HepG2 (cell line): ENCODE data around the gene NHERF2. TPM values are rescaled to one million over a fixed set of nuclear protein-coding genes. Genes with fewer than 3 reads are reported as not detected.

Experiments used
- ATAC-seq: fragments of 200-7000 bp; cut with Tn5 transposase; 3 replicates; pipeline ENCODE4 v1.9.1; 2020; ENCODE audit warnings: mild to moderate bottlenecking, moderate library complexity
- BruUV-seq: library from RNA; stranded (reverse); fragments of 400-500 nt; replicated peaks from 2 replicates; lab custom pipeline; 2021; lab: Mats Ljungman, UMichigan
- CTCF ChIA-PET: fragments of 300-600 bp; formaldehyde crosslinking; extraction: SDS; loops from one replicate; lab custom pipeline; 2021; ENCODE audit warnings: low total read pairs, inconsistent platforms, low intra/inter-chr PET ratio; lab: Yijun Ruan, JAX
- POLR2A ChIA-PET: fragments of 350-600 bp; sonication (Branson Sonifier 250); formaldehyde crosslinking; loops from one replicate; lab custom pipeline; 2020; ENCODE audit warnings: antibody characterized with exemption, inconsistent platforms; lab: Yijun Ruan, JAX
- DNase-seq: peaks from one replicate; pipeline ENCODE4 v3.0.0-alpha.2; 2015; ENCODE audit warnings: low spot score
- FAIRE-seq: peaks from 3 replicates; lab custom pipeline; 2011; peaks lifted over from hg19 to GRCh38; lab: Jason Lieb, UNC
- H2AFZ ChIP-seq: one replicate; pipeline ENCODE4 v1.6.1; 2011; ENCODE audit warnings: low read length, inconsistent platforms
- H3K27ac ChIP-seq: fragments of 300-600 bp; 3 replicates; pipeline ENCODE4 v1.8.0; 2011; ENCODE audit warnings: mixed run types, mild to moderate bottlenecking, mixed read lengths, low read length, inconsistent platforms; ENCODE audit not compliant: insufficient read depth; ENCODE audit errors: extremely low read length
- H3K27me3 ChIP-seq, 2 experiments: fragments of 200-600 bp in 1 of 2; 2 replicates in 1 of 2; 3 replicates in 1 of 2; pipeline versions ENCODE4 v1.6.0 to v1.8.0; 2011; ENCODE audit warnings: low read length in 2 of 2, mild to moderate bottlenecking in 2 of 2, moderate library complexity in 2 of 2, inconsistent platforms in 1 of 2; ENCODE audit not compliant: insufficient read depth in 2 of 2, control insufficient read depth in 1 of 2
- H3K36me3 ChIP-seq, 2 experiments: fragments of 200-600 bp in 1 of 2; replicated peaks in 1 of 2; 2 replicates in 1 of 2; 3 replicates in 1 of 2; pipeline versions ENCODE4 v1.5.1 to v1.8.0; 2011; ENCODE audit warnings: low read length in 2 of 2, inconsistent platforms in 1 of 2; ENCODE audit not compliant: insufficient read depth in 2 of 2, control insufficient read depth in 1 of 2
- H3K4me1 ChIP-seq: 2 replicates; pipeline ENCODE4 v1.5.1; 2012; ENCODE audit warnings: low read length, inconsistent platforms; ENCODE audit not compliant: insufficient read depth
- H3K4me2 ChIP-seq: 2 replicates; pipeline ENCODE4 v1.6.0; 2011; ENCODE audit warnings: low read depth, low read length, inconsistent platforms
- H3K4me3 ChIP-seq, 3 experiments: fragments of 200-600 bp in 1 of 3; sonication (generic), shearing (Covaris generic) in 1 of 3; replicated peaks in 1 of 3; 2 replicates each; pipeline ENCODE4 v1.5.1; 2011 to 2016; ENCODE audit warnings: low read length in 3 of 3, inconsistent platforms in 2 of 3, low read depth in 2 of 3, mild to moderate bottlenecking in 2 of 3, control low read depth in 1 of 3, mixed read lengths in 1 of 3; ENCODE audit not compliant: insufficient read depth in 1 of 3
- H3K79me2 ChIP-seq: one replicate; pipeline ENCODE4 v1.6.1; 2011; ENCODE audit warnings: low read length, inconsistent platforms; ENCODE audit not compliant: insufficient read depth
- H3K9ac ChIP-seq: 2 replicates; pipeline ENCODE4 v1.6.0; 2011; ENCODE audit warnings: mild to moderate bottlenecking, low read depth, low read length, inconsistent platforms; ENCODE audit not compliant: insufficient read depth
- H3K9me3 ChIP-seq: 2 replicates; pipeline ENCODE4 v1.5.1; 2012; ENCODE audit warnings: mild to moderate bottlenecking, low read length
- H4K20me1 ChIP-seq: 2 replicates; pipeline ENCODE4 v1.6.0; 2011; ENCODE audit warnings: inconsistent platforms, mild to moderate bottlenecking, low read length, moderate library complexity; ENCODE audit not compliant: insufficient read depth
- CTCF ChIP-seq: sonication (generic); formaldehyde crosslinking; IDR thresholded peaks from 2 replicates; pipeline ENCODE4 v1.5.0; 2020; ENCODE audit warnings: mild to moderate bottlenecking, missing genetic modification reagents, moderate library complexity
- MAFK ChIP-seq, 2 experiments: IDR thresholded peaks in 1 of 2; conservative IDR thresholded peaks in 1 of 2; 2 replicates each; pipeline ENCODE4 v1.6.1; 2011; ENCODE audit warnings: improper control_type of control experiment in 2 of 2, low read length in 2 of 2
- ZBTB38 ChIP-seq: sonication (generic); formaldehyde crosslinking; IDR thresholded peaks from 2 replicates; pipeline ENCODE4 v1.5.1; 2020; ENCODE audit warnings: mild to moderate bottlenecking, missing genetic modification reagents
- ZNF709 ChIP-seq: sonication (generic); formaldehyde crosslinking; IDR thresholded peaks from 2 replicates; pipeline ENCODE4 v1.5.0; 2020; ENCODE audit warnings: mild to moderate bottlenecking, missing genetic modification reagents
- WGBS: methylation state at CpG from one replicate; pipeline ENCODE4 v1.1.6; 2017; ENCODE audit warnings: low lambda C conversion rate; 5-methylcytosine and 5-hydroxymethylcytosine counted together
- in situ Hi-C: cut with HindIII; loops from 2 replicates; pipeline ENCODE4 v1.10.0; 2017; ENCODE audit warnings: low pct_unique_long_range_greater_than_20kb; ENCODE audit not compliant: extremely low pct_ligation_motif_present
- intact Hi-C: fragments of 100-400 bp; cut with micrococcal nuclease; formaldehyde crosslinking; loops from one replicate; pipeline ENCODE4 v1.10.0; 2022; ENCODE audit not compliant: unreplicated experiment
- polyA plus RNA-seq, 8 experiments: library from polyadenylated mRNA; depleted of rRNA in 3 of 8; stranded (reverse) in 7 of 8; unstranded in 1 of 8; fragments of >200 nt; fragmentation: Illumina TruSeq in 4 of 8; extraction: Trizol in 4 of 8; gene quantifications; 2 replicates each; pipeline versions ENCODE4 v1.2.1 to v1.2.3, GENCODE V29; 2011 to 2016; ENCODE audit warnings: low read depth in 4 of 8, missing spikeins in 1 of 8, mixed read lengths in 1 of 8; ENCODE audit not compliant: insufficient read depth in 1 of 8
- total RNA-seq, 5 experiments: library from RNA; depleted of rRNA; stranded (reverse); fragments of >200 nt; fragmentation: Illumina TruSeq; extraction: Trizol; gene quantifications; 2 replicates each; pipeline ENCODE4 v1.2.3, GENCODE V29; 2016; ENCODE audit warnings: low read depth in 1 of 5

NHERF2 gene
- total and polyA plus RNA-seq, 2 of the 13 experiments (the other 11 are each of a cell fraction or from before 2014, with no cell fraction given) = 23.7 to 39.3 TPM

GRCh38 chr16:2070576-2071453 is 44.1 kb downstream of the NHERF2 start:
- H3K4me2 ChIP-seq = no peak overlapping the region
- ChIA-PET POLR2A (no interaction called here), CTCF (no interaction called here)
- ATAC-seq (no peak), DNase-seq (no peak), FAIRE-seq (no peak)
- BruUV-seq = no TSS peak
- no peaks in the 10 kb centered on the region for H3K9me3 ChIP-seq
- 97% methylated on average over 16 of the region's 29 CpGs for WGBS
- H3K27ac ChIP-seq = no peak overlapping the region
- no peaks in the 10 kb centered on the region for H3K27me3 ChIP-seq
- H3K4me1 ChIP-seq = no peaks in the 10 kb centered on the region
- peak; percentile 16 to 72; a peak in 2 of 4 replicates for TF ChIP-seq MAFK (conservative IDR thresholded peaks at IDR 0.05 in 1 of 2, IDR thresholded peaks at IDR 0.05 in 1 of 2; ENCODE audit: low read length in 2 of 2)
- TF ChIP-seq ZBTB38 = no peak
- intact Hi-C loops (no loop called here), in situ Hi-C loops (no loop called here)
- no peak overlapping the region for H3K4me3 ChIP-seq
- H3K9ac ChIP-seq = no peak overlapping the region
- no peaks in the 10 kb centered on the region for H4K20me1 ChIP-seq
- H3K36me3 ChIP-seq = peaks cover 29 to 32% of the 10 kb centered on the region in 2 experiments
- no peak overlapping the region for H2AFZ ChIP-seq
- H3K79me2 ChIP-seq = no peaks in the 10 kb centered on the region

- DNase-seq (no peak), FAIRE-seq (no peak)
- ChIA-PET CTCF (no interaction called here), POLR2A (no interaction called here)
- H4K20me1 ChIP-seq = no peaks in the 10 kb centered on the region
- BruUV-seq = no TSS peak
- no peaks in the 10 kb centered on the region for H3K4me1 ChIP-seq
- WGBS = 94% methylated on average over 12 of the region's 34 CpGs
- in situ Hi-C loops = no loop called here
- intact Hi-C loops = no loop called here
- no peak overlapping the region for H3K9ac ChIP-seq
- H2AFZ ChIP-seq = no peak overlapping the region
- no peak for TF ChIP-seq ZNF709 (CRISPR knock-in tag)
- peak; percentile 30 for TF ChIP-seq CTCF
- TF ChIP-seq, all 625 proteins: peak for 1
- H3K79me2 ChIP-seq = no peaks in the 10 kb centered on the region
- no peak overlapping the region for H3K4me3 ChIP-seq
- no peak overlapping the region for H3K27ac ChIP-seq
- peaks cover 25 to 29% of the 10 kb centered on the region in 2 experiments for H3K36me3 ChIP-seq
- H3K27me3 ChIP-seq = no peaks in the 10 kb centered on the region
- H3K4me2 ChIP-seq = no peak overlapping the region
- H3K9me3 ChIP-seq = no peaks in the 10 kb centered on the region
- ATAC-seq = peak; percentile 22; the same call in 1 of the 3 replicates
These were observed 44.9 kb downstream of the NHERF2 start for GRCh38 chr16:2071454-2072202.
